Hepatocyte (in vitro differentiated cells): ENCODE results near the gene TMED9. TPM values are rescaled to one million over a fixed set of nuclear protein-coding genes. Genes with fewer than 3 reads are reported as not detected.

Source experiments
- DNase-seq: peaks from one replicate; pipeline ENCODE4 v3.0.0-alpha.2; 2016; ENCODE audit warnings: low spot score
- H2AFZ ChIP-seq: fragments of 200-600 bp; sonication (generic); 2 replicates; pipeline ENCODE4 v1.6.0; 2016; ENCODE audit warnings: antibody characterized with exemption, mild to moderate bottlenecking
- H3K27ac ChIP-seq: fragments of 200-600 bp; sonication (generic); 2 replicates; pipeline ENCODE4 v1.5.1; 2016; ENCODE audit warnings: mild to moderate bottlenecking
- H3K27me3 ChIP-seq: fragments of 200-600 bp; sonication (generic); 2 replicates; pipeline ENCODE4 v1.6.1; 2016
- H3K36me3 ChIP-seq: fragments of 200-600 bp; sonication (generic); replicated peaks from 2 replicates; pipeline ENCODE4 v1.5.1; 2016; ENCODE audit warnings: low read depth; ENCODE audit not compliant: insufficient read depth
- H3K4me1 ChIP-seq: fragments of 200-600 bp; sonication (generic); 2 replicates; pipeline ENCODE4 v1.5.1; 2016; ENCODE audit warnings: mild to moderate bottlenecking, moderate library complexity; ENCODE audit not compliant: insufficient read depth
- H3K4me2 ChIP-seq: fragments of 200-600 bp; sonication (generic); 2 replicates; pipeline ENCODE4 v1.6.0; 2016
- H3K4me3 ChIP-seq: fragments of 200-600 bp; sonication (generic); 2 replicates; pipeline ENCODE4 v1.5.1; 2016; ENCODE audit warnings: mild to moderate bottlenecking
- H3K79me2 ChIP-seq: fragments of 200-600 bp; sonication (generic); 2 replicates; pipeline ENCODE4 v1.6.0; 2017; ENCODE audit warnings: mild to moderate bottlenecking
- H3K9me2 ChIP-seq: fragments of 200-600 bp; sonication (generic); replicated peaks from 2 replicates; pipeline ENCODE4 v1.6.0; 2017; ENCODE audit warnings: mild to moderate bottlenecking; ENCODE audit not compliant: insufficient read depth
- H3K9me3 ChIP-seq: fragments of 200-600 bp; sonication (generic); 2 replicates; pipeline ENCODE4 v1.5.1; 2016; ENCODE audit warnings: low read depth, mild to moderate bottlenecking
- H4K20me1 ChIP-seq: fragments of 200-600 bp; sonication (generic); 2 replicates; pipeline ENCODE4 v1.6.0; 2016; ENCODE audit warnings: mild to moderate bottlenecking; ENCODE audit not compliant: insufficient read depth, poor library complexity, severe bottlenecking
- CTCF ChIP-seq: fragments of 200-600 bp; sonication (generic); IDR thresholded peaks from 2 replicates; pipeline ENCODE4 v1.5.1; 2016; ENCODE audit warnings: antibody characterized with exemption, mild to moderate bottlenecking; ENCODE audit not compliant: poor library complexity
- EZH2 ChIP-seq: fragments of 200-600 bp; sonication (generic); IDR thresholded peaks from 2 replicates; pipeline ENCODE4 v1.6.1; 2016; ENCODE audit warnings: antibody characterized with exemption, mild to moderate bottlenecking, borderline replicate concordance
- EZH2phosphoT487 ChIP-seq: fragments of 200-600 bp; sonication (generic); IDR thresholded peaks from one replicate; pipeline ENCODE4 v1.6.1; 2018; ENCODE audit warnings: antibody characterized with exemption, mild to moderate bottlenecking, low read depth, moderate library complexity; ENCODE audit not compliant: unreplicated experiment, severe bottlenecking
- WGBS: methylation state at CpG from one replicate; pipeline ENCODE4 v1.1.6; 2016; ENCODE audit warnings: low lambda C conversion rate; ENCODE audit errors: missing lambda C conversion rate; 5-methylcytosine and 5-hydroxymethylcytosine counted together
- polyA plus RNA-seq: library from polyadenylated mRNA; unstranded; fragments of >200 nt; fragmentation: Nextera tagmentation; extraction: Ambion mirVana; gene quantifications from 2 replicates; pipeline ENCODE4 v1.2.1, GENCODE V29; 2016
- total RNA-seq: library from RNA; depleted of rRNA; stranded (reverse); fragments of >200 nt; gene quantifications from 2 replicates; pipeline ENCODE4 v1.2.3, GENCODE V29; 2014

The TMED9 gene
- total and polyA plus RNA-seq, 2 experiments from 2014 or later: 187 to 512 TPM

DNA sequence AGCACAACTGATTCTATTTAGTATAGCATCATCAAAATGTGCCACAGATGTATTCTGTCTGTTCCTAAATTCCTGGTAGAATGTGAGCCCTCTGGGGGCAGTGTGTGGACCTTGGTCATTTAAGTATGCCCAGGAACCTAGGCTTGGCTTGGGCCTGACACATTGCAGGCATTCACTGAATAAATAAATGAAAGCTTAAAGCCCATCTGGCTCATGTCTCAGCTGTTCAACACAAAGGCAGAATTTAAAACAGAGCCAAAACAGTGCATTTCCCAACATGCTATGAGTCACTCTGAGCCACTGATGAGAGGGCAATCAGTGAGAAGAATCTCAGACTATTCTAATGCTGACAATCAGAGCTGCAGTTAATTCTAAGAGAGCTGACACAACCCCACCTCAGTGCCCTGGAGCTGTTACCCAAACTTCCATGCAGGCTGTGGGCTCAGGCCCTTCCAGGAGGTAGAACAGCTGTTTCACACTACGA lies 45.7 kb upstream of the TMED9 start:
- H3K4me3 ChIP-seq: no peak overlapping the region
- no peaks in the 10 kb centered on the region for H3K9me3 ChIP-seq
- peaks cover 86% of the 10 kb centered on the region for H3K79me2 ChIP-seq
- peaks cover 19% of the 10 kb centered on the region for H3K4me1 ChIP-seq
- no peak overlapping the region for H2AFZ ChIP-seq
- H3K4me2 ChIP-seq: peak overlapping the region; percentile 38
- TF ChIP-seq EZH2: no peak
- no peak for TF ChIP-seq CTCF
- no peak for TF ChIP-seq EZH2phosphoT487
- H3K36me3 ChIP-seq: no peaks in the 10 kb centered on the region
- H3K9me2 ChIP-seq: no peaks in the 10 kb centered on the region
- H3K27ac ChIP-seq: peak overlapping the region; percentile 77
- no peaks in the 10 kb centered on the region for H3K27me3 ChIP-seq
- peak; percentile 74 for DNase-seq
- peaks cover 38% of the 10 kb centered on the region for H4K20me1 ChIP-seq
- 59% methylated on average over 1 of the region's 1 CpG for WGBS

GRCh38 chr5:177547736-177548135 lies 44.3 kb upstream of the TMED9 start:
- Histone ChIP-seq H3K9me3 (no peaks in the 10 kb centered on the region), H3K4me3 (no peak overlapping the region), H3K79me2 (peaks cover 88% of the 10 kb centered on the region), H3K36me3 (peaks cover 5% of the 10 kb centered on the region), H3K27ac (no peak overlapping the region), H2AFZ (no peak overlapping the region), H3K4me2 (no peak overlapping the region), H3K27me3 (no peaks in the 10 kb centered on the region), H3K4me1 (peaks cover 24% of the 10 kb centered on the region), H4K20me1 (peaks cover 50% of the 10 kb centered on the region), H3K9me2 (no peaks in the 10 kb centered on the region)
- 85% methylated on average over 3 of the region's 3 CpGs for WGBS
- TF ChIP-seq EZH2 (no peak), CTCF (no peak), EZH2phosphoT487 (no peak)
- no peak for DNase-seq

DNA sequence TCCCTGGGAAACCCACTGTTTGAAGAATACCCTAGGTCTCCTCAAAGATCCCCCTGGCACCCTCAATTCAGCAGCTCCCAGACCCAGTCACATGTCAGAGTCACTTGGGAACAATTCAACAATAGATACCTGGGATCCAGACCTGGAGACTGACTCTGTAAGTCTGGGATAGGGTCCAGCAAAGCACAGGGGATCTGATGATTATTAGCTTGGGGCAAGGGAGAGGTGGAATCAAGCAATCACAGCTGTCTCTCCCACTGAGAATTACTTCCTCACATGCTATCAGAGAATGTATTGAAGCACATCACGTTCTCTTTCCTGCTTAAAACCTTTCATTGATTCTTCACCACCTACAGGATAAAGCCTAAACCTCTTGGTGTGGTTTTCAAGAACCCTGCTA lies 43.5 kb upstream of the TMED9 start:
- no peaks in the 10 kb centered on the region for H3K9me3 ChIP-seq
- peaks cover 30% of the 10 kb centered on the region for H3K4me1 ChIP-seq
- peaks cover 58% of the 10 kb centered on the region for H4K20me1 ChIP-seq
- DNase-seq: no peak
- H3K79me2 ChIP-seq: peaks cover 88% of the 10 kb centered on the region
- TF ChIP-seq EZH2: no peak
- TF ChIP-seq EZH2phosphoT487: no peak
- TF ChIP-seq CTCF: no peak
- no peak overlapping the region for H3K27ac ChIP-seq
- H3K4me2 ChIP-seq: no peak overlapping the region
- H3K36me3 ChIP-seq: peaks cover 5% of the 10 kb centered on the region
- H2AFZ ChIP-seq: no peak overlapping the region
- 76% methylated on average over 1 of the region's 1 CpG for WGBS
- no peaks in the 10 kb centered on the region for H3K27me3 ChIP-seq
- no peak overlapping the region for H3K4me3 ChIP-seq
- no peaks in the 10 kb centered on the region for H3K9me2 ChIP-seq

- Histone ChIP-seq H3K9me2 (no peaks in the 10 kb centered on the region), H2AFZ (no peak overlapping the region), H3K27ac (no peak overlapping the region), H4K20me1 (peaks cover 54% of the 10 kb centered on the region), H3K4me1 (peaks cover 33% of the 10 kb centered on the region), H3K36me3 (peaks cover 5% of the 10 kb centered on the region), H3K27me3 (no peaks in the 10 kb centered on the region), H3K9me3 (no peaks in the 10 kb centered on the region), H3K79me2 (peaks cover 81% of the 10 kb centered on the region), H3K4me3 (no peak overlapping the region), H3K4me2 (no peak overlapping the region)
- no peak for DNase-seq
- WGBS: 92% methylated on average over 1 of the region's 1 CpG
- TF ChIP-seq EZH2: no peak
- no peak for TF ChIP-seq CTCF
- no peak for TF ChIP-seq EZH2phosphoT487
These were observed 41.9 kb upstream of the TMED9 start for GRCh38 chr5:177550122-177550521.
